ENCODE data around the gene APOBEC4.

DNA sequence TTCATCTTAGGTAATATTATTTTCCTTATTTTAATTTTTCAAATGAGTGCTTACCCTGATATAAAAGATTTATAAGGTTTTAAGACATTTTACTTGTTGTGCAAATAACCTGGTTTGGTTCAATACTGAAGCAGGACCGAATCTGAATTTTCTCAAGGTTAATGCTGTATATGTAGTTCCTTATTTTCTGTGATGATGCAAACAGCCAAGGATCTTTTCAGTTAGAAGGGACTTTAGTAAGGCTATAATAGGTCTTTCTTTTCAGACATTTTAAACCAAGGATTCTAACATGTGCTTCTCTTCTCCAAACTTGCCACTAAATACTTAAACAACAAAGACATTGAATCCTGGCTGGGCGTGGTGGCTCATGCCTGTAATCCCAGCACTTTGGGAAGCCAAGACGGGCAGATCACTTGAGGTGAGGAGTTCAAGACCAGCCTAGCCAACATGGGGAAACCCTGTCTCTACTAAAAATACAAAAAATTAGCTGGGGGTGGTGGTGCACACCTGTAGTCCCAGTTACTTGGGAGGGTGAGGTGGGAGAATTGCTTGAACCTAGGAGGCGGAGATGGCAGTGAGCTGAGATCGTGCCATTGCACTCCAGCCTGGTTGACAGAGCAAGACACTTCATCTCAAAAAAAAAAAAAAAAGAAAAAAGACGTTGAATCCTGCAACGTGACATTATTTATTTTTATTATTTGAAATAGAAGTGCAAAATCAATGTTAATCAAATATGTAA lies 14.3 kb downstream of the APOBEC4 start:
- TF ChIP-seq, protein P1, sequence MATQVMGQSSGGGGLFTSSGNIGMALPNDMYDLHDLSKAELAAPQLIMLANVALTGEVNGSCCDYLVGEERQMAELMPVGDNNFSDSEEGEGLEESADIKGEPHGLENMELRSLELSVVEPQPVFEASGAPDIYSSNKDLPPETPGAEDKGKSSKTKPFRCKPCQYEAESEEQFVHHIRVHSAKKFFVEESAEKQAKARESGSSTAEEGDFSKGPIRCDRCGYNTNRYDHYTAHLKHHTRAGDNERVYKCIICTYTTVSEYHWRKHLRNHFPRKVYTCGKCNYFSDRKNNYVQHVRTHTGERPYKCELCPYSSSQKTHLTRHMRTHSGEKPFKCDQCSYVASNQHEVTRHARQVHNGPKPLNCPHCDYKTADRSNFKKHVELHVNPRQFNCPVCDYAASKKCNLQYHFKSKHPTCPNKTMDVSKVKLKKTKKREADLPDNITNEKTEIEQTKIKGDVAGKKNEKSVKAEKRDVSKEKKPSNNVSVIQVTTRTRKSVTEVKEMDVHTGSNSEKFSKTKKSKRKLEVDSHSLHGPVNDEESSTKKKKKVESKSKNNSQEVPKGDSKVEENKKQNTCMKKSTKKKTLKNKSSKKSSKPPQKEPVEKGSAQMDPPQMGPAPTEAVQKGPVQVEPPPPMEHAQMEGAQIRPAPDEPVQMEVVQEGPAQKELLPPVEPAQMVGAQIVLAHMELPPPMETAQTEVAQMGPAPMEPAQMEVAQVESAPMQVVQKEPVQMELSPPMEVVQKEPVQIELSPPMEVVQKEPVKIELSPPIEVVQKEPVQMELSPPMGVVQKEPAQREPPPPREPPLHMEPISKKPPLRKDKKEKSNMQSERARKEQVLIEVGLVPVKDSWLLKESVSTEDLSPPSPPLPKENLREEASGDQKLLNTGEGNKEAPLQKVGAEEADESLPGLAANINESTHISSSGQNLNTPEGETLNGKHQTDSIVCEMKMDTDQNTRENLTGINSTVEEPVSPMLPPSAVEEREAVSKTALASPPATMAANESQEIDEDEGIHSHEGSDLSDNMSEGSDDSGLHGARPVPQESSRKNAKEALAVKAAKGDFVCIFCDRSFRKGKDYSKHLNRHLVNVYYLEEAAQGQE (IDR thresholded peaks at IDR 0.05; ENCODE audit: insufficient read depth in 1 of 2, low read depth in 2 of 2, low read length in 2 of 2), result no peak
- TF ChIP-seq POLR2AphosphoS5 (IDR thresholded peaks at IDR 0.05; ENCODE audit: low read depth, low read length), result no peak
- TF ChIP-seq SIN3A (IDR thresholded peaks at IDR 0.05; ENCODE audit: borderline replicate concordance, insufficient read depth, low read length), result no peak
- no peak for TF ChIP-seq TAF1 (IDR thresholded peaks at IDR 0.05; ENCODE audit: borderline replicate concordance, insufficient read depth, low read length)
- TF ChIP-seq FOXP2 (optimal IDR thresholded peaks at IDR 0.05; ENCODE audit: borderline replicate concordance, extremely low read depth, extremely low read length, insufficient read depth), result no peak

All from PFSK-1 (cell line).